Vagina (tissue), 2 donors: ENCODE measurements around the gene ICOS.

Experiments
- CTCF ChIP-seq, 3 experiments: fragments of 450-650 bp in 2 of 3; fragments of 200-600 bp in 1 of 3; sonication (generic) in 1 of 3; IDR thresholded peaks; one replicate each; pipeline ENCODE4 v1.5.1; 2017 to 2019; ENCODE audit warnings: antibody characterized with exemption in 3 of 3, mild to moderate bottlenecking in 2 of 3, moderate library complexity in 2 of 3
- POLR2A ChIP-seq, 2 donors: fragments of 450-650 bp; IDR thresholded peaks; one replicate each; pipeline ENCODE4 v1.6.1; 2017; ENCODE audit warnings: antibody characterized with exemption in 2 of 2, mild to moderate bottlenecking in 2 of 2, moderate library complexity in 2 of 2
- POLR2AphosphoS5 ChIP-seq, 2 donors: sonication (generic); formaldehyde crosslinking; IDR thresholded peaks; one replicate each; pipeline ENCODE4 v1.9.0; 2017; ENCODE audit warnings: antibody characterized with exemption in 2 of 2, mild to moderate bottlenecking in 2 of 2, low read depth in 1 of 2; ENCODE audit not compliant: insufficient read depth in 1 of 2

GRCh38 chr2:203989521-203989920, 53.0 kb downstream of the ICOS start:
- TF ChIP-seq CTCF (IDR thresholded peaks at IDR 0.05) (no peak), POLR2A (IDR thresholded peaks at IDR 0.05) (no peak), POLR2AphosphoS5 (IDR thresholded peaks at IDR 0.05; ENCODE audit: insufficient read depth in 1 of 2, low read depth in 1 of 2) (no peak)
